GM18502 (cell line): Measurements from ENCODE around the gene NOP56.
"Not testable (repeated sequence)": the region's sequence is repeated elsewhere in the genome, so short reads cannot be mapped to it uniquely, and the experiment has no call there.

Experiments used
- ATAC-seq: cut with Tn5 transposase; IDR thresholded peaks from one replicate; pipeline ENCODE4 v1.9.1; 2021; ENCODE audit warnings: mild to moderate bottlenecking; ENCODE audit not compliant: unreplicated experiment, poor library complexity

Gene NOP56

GRCh38 chr20:2673453-2673852, 21.0 kb downstream of the NOP56 start:
- ATAC-seq = no peak

DNA sequence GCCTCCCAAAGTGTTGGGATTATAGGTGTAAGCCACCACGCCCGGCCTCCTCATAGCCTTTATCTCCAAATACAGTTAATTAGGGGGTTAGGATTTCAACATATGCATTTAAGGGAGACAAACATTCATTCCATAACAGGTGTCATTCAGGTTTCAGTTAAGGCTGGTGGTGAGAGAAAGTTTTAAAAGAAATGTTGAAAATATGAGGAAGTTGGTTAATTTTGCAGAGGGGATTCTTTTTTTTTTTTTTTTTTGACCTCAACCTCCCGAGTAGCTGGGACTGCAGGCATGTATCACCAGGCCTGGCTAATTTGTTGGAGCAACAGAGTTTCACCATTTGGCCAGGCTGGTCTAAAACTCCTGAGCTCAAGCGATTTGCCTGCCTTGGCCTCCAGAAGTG, 27.6 kb downstream of the NOP56 start:
- no peak for ATAC-seq

- ATAC-seq = not testable (repeated sequence)
Measured at GRCh38 chr20:2682040-2682439, 29.6 kb downstream of the NOP56 start.

DNA sequence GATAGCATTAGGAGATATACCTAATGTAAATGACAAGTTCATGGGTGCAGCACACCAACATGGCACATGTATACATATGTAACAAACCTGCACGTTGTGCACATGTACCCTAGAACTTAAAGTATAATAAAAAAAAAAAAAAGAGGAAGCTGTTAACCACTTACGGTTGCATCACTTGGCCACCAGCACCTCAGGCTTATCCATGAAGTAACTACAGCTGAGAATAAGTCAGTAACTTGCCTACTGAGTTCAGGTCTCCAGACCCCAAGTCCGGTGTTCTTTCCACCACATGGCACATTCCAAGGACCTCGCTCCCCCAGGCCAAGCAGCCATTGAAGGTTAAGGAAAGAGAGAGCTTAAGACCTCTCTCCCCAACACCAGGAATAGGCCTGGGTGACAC, 32.4 kb downstream of the NOP56 start:
- not testable (repeated sequence) for ATAC-seq

GRCh38 chr20:2687514-2687913, 35.1 kb downstream of the NOP56 start:
- no peak for ATAC-seq

- no peak for ATAC-seq
Measured at GRCh38 chr20:2688041-2688591, 35.7 kb downstream of the NOP56 start.

DNA sequence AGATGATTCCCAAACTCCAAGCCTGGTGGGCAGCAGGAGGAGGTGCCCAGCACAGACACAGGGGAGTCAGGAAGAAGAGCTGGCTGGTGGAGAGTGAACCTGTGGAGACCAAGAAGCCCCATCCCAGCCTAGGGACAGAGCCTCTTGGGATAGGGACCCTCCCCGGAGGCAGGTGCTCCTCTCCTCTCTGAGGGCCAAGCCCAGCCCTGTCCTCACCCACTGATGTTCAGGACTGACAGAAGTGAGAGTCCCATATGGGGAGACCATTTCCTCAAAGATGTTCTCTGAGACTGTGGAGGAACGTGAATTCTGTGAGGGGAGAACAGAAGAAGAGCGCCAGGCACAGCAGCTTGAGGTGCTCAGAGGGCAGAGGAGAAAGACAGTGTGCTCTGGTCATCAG, 37.8 kb downstream of the NOP56 start:
- ATAC-seq = no peak

DNA sequence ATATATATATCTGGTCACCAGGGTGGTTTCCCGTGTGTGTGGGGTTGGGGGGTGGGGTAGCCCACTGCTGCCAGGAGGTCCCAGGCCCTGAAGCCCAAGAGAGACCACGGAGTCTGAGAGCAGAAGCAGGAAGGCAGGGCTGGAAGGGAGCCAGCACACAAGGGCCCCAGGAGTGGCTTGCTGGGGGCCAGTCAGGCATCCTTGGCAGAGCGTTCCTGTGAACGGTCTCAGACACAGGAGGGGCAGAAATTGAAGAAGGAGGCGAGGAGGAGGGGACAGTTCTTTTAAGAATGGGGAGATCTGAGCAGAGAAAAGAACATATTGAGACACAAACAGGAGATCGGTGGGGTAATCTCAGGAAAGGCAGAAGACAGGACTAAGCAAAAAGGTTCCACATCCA, 38.3 kb downstream of the NOP56 start:
- no peak for ATAC-seq

GRCh38 chr20:2691127-2691526, 38.7 kb downstream of the NOP56 start:
- ATAC-seq = no peak

- ATAC-seq = no peak
Measured at GRCh38 chr20:2691663-2692035, 39.2 kb downstream of the NOP56 start.

- no peak for ATAC-seq
Measured at GRCh38 chr20:2692036-2692885, 39.8 kb downstream of the NOP56 start, which contains the start of gene EBF4. Gene EBF4, plus strand, starts transcription at chr20:2692780. Its CDS starts 866 bp downstream, at chr20:2693646.

DNA sequence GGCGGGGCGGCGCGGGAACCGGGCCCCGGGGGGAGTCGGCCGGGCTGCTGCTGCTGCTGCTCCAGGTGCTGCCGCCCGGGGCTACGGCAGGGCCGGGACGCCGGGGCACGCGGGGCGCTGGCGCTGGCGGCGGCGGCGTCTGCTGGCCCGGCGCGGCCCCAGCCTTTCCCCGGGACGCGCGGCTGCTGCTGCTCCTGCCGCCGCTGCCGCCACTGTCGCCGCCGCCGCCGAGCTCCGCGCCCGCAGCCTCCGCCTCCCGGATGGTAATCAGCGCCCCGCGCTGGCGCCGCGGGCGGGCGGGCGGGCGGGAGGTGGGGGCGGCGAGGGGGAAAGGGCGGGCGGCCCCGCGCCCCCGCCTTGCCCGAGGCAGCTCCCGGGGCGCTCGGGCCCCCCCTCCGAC, 40.5 kb downstream of the NOP56 start:
- ATAC-seq = no peak

- ATAC-seq = no peak
Measured at GRCh38 chr20:2693286-2694007, 41.0 kb downstream of the NOP56 start.

DNA sequence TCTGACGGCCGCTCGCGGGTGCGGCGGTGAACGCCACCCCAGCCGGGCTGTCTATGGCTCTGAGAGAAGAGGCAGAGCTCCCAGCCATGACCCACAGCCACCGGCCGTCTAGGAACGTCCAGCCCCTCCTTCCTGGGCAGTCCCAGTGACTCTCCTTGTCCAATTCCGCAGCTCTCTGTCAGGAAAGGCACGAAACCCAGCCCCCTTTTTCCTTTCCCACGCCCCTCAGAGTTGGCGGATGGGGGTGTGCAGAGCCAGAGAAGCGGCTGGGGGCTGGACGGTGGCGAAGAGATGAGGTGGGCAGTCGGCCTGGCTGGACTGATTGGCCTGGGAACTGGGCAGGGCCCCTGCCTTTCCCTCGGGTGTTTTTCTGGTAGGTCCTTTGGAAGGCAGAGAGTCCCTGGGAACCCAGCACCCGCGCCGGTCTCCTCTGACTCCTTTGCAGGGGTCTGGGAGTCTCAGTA, 41.6 kb downstream of the NOP56 start:
- ATAC-seq = no peak

DNA sequence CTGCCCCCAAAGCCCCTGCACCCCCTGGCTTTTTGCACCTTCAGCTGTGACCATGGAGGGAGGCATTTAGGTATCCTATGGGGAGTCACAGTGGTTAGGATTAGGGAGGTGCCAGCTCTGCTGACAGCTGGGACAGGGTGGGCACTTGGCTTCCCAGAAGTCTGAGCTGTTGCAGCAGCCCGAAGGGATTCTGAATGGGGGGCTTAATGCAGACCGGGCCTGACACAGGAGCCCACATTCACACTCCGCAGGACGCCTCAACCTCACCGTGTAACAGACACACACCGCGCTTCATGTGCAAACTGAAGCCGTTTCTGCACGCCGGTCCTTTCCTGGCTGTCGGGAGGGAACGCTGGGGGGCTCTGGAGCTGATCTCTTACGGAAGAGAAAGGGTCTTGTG, 42.1 kb downstream of the NOP56 start:
- ATAC-seq = no peak

- no peak for ATAC-seq
Measured at GRCh38 chr20:2695206-2695983, 43.0 kb downstream of the NOP56 start.

- ATAC-seq = not testable (repeated sequence)
Measured at GRCh38 chr20:2695984-2696525, 43.6 kb downstream of the NOP56 start.

DNA sequence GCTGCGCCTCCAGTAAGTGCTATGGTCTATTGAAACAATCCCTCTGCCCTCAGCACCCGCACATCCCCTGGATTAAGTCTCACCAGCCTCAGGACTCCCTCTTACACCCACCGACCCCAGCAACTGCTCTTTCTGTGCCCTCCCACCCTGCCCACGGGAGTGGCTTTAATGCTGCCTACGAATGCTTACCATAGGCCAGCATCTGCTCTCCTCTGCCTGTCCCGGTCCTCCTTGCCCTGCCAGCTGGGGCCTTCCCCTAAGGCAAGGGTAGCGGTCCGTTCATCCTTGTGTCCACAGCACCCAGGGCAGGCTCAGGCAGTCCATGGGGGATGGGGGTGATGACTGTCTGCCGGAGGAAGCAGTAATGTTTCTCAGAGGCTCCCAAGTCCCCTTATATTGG, 44.2 kb downstream of the NOP56 start:
- no peak for ATAC-seq

DNA sequence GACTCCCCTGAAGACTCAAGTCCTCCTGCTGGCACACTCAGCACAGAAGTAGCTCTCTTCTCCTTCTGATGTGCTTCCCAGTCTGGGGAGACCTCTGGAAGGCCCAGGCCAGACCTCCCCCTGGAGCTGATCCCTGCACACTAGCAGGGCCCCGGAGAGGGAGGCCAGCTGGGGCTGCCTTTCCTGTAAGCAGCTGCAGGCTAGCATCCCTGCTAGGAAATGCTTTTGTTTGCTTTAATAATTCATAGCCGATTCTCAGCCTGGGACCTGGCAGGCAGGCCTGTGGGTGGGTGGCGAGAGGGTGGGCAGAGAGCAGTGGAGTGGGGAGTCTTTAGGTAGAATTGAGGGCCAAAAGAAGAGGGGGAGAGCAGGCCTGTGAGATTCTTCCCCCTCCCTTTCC, 45.3 kb downstream of the NOP56 start:
- no peak for ATAC-seq

DNA sequence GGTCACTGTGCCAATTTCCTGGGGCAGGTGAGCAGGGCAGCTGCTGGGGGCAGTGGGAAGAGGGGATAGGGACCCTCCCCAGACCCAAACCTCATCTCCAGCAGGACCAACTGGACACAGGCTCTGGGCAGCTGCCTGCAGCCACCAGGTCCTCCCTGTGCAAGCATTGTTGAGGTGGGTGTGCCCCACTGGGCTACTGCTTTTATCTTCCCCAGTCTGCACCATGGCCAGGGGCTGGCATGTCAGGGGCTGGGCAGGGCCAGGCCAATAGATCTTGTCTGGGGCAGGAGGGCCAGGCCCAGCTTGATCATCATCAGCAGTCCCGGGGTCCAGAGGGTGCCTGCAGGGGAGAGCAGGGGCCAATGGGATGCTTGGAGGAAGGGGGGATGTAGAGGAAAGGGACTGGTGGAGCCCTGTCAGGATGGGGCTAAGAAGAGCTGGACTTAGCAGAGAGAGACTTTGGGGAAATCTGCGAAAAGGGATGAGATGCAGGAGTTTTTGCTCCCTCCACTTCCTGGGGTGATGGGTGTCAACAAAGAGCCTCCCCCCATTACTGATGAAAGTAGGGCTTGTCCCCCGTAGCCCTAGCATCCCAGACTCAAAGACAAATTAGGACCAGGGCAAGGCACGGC, 45.9 kb downstream of the NOP56 start:
- no peak for ATAC-seq
